ELR (cell line): ENCODE results near the gene RAPGEF2.
A peak's percentile ranks its signal among the peaks of the same experiment; 100 is the strongest.
"Not testable (repeated sequence)": the region's sequence is repeated elsewhere in the genome, so short reads cannot be mapped to it uniquely, and the experiment has no call there.

Experiments used
- DNase-seq: peaks from one replicate; pipeline ENCODE4 v3.0.0-alpha.2; 2015; ENCODE audit warnings: low read depth

Gene RAPGEF2

DNA sequence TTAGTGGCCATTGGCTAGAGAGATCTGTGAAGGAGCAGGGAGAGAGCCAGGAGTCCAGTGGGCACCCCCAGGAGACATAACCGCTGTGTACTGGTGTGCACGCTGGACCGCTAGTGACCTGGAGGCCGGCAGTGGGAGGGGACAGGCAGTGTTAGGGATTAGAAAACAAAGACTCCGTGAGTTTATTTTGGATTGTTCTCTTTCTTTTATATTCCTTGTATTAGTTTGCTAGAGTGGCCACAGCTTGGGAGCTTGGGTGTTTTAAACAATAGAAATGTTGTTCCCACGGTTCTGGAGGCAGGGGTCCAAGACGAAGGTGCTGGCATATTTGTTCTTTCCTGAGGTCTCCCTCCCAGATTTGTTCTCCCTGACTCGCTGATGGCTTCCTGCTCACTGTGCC, 266.4 kb downstream of the RAPGEF2 start:
- DNase-seq, result no peak

DNA sequence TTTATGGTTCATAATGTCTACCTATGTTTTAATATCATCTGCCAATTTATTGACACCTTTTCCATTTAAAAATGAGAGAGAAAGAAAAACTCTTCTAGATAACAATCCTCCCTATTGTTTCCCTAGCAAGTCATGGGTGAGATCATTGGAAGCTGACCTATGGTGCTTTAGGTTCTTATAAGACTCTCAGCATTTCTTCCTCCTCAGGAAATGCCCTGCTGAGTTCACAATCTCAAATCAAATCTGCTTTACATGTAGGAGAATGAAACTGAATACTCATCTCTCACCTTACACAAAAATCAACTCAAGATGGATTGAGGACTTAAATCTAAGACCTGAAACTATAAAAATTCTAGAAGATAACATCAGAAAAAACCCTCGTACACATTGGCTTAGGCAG, 267.4 kb downstream of the RAPGEF2 start:
- DNase-seq, result no peak

DNA sequence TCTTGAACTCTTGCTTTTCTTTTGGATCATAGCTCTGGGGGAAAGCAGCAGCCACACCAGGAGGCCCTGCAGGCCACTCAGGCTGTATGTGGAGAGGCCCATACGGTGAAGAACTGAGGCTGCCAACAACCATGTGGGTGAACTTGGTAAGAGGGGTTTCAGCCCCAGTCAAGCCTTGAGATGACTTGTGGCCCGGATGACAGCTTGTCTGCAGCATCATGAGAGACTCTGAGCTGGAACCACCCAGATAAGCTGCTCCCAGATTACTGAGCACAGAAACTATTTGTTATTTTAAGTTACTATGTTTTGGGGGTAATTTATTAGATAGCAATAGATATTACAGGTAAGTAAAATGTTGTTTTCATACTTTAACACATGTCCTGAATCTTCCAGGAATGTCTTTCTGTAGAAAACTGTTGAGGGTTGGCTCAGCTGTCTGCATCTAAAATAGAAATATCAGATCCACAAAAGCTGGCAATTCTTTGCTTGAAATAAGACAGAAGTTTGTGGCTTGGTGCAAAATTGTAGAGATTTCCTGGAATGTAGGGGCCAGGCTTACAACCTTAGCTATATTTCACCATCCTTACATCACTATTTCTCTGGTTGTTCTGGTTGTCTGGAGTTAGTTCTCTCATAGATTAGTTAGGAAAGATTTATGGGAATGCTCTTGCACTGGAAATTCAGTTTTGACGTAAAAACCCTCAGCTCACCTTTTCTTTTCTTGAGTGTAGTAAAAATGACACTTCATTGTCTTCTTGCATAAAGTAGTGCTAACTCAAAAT, 272.1 kb downstream of the RAPGEF2 start:
- DNase-seq, result no peak

DNA sequence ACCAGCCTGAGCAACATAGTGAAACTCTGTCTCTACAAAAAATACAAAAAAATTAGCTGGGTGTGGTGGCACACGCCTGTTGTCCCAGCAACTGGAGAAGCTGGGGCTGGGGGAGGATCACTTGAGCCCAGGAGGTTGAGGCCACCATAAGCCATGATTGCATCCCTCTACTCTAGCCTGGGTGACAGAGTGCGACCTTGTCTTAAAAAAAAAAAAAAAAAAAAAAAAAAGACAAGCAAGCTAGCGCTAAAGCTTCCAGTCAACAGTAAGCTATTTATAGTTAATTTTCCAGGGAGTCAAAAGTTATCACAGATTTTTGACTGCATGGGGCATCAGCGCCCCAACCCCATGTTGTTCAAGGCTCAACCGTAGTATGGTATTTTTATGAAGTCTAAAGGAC, 273.4 kb downstream of the RAPGEF2 start:
- no peak for DNase-seq

GRCh38 chr4:159378056-159378616, 275.3 kb downstream of the RAPGEF2 start:
- DNase-seq, result no peak

DNA sequence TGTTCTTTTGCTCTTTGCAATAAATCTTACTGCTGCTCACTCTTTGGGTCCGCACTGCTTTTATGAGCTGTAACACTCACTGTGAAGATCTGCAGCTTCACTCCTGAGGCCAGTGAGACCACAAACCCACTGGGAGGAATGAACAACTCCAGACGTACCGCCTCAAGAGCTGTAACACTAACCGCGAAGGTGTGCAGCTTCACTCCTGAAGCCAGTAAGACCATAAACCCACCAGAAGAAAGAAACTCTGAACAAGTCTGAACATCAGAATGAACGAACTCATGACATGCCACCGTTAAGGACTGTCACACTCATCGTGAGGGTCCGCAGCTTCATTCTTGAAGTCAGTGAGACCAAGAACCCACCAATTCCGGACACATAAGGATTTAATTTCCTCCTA, 276.2 kb downstream of the RAPGEF2 start:
- DNase-seq, result not testable (repeated sequence)

- DNase-seq, result no peak
Observed at GRCh38 chr4:159379836-159380235, 277.0 kb downstream of the RAPGEF2 start.

GRCh38 chr4:159382856-159383561, 280.1 kb downstream of the RAPGEF2 start:
- no peak for DNase-seq

- DNase-seq, result no peak
Observed at GRCh38 chr4:159383562-159383931, 280.7 kb downstream of the RAPGEF2 start.

DNA sequence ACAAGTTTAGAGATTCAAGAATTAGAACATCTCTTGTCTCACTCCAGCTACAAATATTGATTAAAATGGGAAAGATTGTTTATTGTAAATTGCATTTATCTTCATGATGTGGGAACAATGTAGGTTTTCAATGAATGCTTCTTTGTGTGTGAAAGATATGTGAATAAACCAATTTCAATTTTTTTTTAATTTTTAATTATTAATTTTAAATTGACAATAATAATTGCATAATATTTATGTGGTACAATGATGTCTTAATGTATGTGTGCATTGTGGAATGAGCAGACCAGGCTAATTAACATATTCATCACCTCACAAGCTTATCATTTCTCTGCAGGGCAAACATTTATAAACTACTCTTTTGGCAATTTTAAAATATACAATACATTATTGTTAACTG, 281.1 kb downstream of the RAPGEF2 start:
- no peak for DNase-seq

GRCh38 chr4:159384632-159385031, 281.8 kb downstream of the RAPGEF2 start:
- DNase-seq, result peak; percentile 42

GRCh38 chr4:159386620-159387019, 283.7 kb downstream of the RAPGEF2 start:
- DNase-seq, result no peak

GRCh38 chr4:159389756-159390155, 286.9 kb downstream of the RAPGEF2 start:
- no peak for DNase-seq

DNA sequence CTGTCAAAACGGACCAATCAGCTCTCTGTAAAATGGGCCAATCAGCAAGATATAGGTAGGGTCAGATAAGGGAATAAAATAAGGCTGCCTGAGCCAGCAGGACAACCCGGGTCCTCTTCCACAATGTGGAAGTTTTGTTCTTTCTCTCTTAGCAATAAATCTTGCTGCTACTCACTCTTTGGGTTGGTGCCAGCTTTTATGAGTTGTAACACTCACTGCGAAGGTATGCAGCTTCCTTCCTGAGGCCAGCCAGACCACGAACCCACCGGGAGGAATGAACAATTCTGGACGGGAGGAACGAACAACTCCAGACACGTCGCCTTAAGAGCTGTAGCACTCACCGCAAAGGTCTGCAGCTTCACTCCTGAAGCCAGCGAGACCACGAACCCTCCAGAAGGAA, 287.8 kb downstream of the RAPGEF2 start:
- peak; percentile 99 for DNase-seq

DNA sequence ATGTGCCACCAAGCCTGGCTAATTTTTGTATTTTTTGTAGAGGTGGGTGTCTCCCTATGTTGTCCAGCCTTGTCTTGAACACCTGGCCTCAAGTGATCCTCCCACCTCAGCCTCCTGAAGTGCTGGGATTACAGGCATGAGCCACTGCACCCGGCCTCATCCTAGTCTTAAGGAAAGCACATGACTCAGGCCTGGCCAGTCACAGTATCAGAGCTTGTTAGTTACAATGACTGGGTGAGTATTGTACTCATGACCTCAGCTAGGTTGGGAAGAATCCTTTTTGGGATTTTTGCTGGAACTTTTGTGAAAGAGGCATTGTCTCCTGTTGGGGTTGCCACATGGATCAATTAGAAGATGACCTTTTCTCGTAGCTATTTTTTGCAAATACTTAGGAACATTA, 292.8 kb downstream of the RAPGEF2 start:
- peak; percentile 65 for DNase-seq

GRCh38 chr4:159396151-159396550, 293.3 kb downstream of the RAPGEF2 start:
- no peak for DNase-seq

DNA sequence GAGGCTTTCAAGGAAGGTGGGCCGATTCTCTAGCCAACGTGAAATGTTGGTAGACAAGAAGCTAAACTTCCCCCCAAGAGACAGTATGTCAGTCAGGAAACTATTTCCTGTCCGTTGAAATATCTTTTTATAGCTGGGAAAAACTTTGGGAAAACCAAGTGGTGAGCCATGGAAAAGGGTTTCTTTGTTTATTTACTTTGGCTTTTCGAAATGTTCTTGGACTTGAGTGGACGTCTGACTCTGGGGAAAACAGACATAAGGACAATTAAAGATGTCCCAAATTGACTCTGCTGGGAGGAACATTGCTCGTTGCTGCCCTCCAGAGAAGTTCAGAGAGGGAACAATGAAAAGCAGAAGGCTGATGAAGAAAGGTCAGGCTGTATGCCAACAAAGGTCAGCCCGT, 295.4 kb downstream of the RAPGEF2 start:
- DNase-seq, result peak; percentile 53

DNA sequence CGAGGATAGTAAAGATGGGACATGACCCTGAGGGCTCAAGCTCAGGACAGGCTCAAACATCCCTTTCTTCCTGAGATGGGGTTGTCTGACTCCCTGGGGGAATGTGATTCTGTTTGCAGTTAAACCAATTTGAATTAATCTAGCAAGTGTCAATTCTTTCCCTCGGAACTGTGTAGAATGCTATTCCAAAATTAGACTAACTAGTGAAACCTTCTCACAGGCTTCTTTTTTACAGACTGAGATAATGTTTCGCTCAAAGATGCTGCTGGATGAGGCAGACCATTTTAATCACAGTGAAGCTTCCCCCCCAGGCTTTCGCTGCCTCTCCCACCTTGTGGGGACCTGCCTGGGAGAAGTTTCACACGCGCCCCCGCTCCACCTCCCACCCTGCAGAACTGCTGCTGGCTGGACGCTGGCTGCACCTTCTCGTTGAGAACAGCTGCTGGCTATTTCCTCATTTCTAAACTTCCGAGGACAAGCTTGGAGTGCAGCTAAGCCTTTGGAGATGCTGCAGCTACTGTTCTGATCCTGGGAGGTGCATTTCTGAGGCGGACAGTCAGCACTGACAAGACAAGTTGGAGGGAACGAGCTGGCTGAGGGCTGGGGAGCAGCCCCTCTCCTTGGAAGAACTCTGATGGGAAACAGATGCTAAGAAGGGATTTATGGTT, 297.8 kb downstream of the RAPGEF2 start:
- peak; percentile 34 for DNase-seq

DNA sequence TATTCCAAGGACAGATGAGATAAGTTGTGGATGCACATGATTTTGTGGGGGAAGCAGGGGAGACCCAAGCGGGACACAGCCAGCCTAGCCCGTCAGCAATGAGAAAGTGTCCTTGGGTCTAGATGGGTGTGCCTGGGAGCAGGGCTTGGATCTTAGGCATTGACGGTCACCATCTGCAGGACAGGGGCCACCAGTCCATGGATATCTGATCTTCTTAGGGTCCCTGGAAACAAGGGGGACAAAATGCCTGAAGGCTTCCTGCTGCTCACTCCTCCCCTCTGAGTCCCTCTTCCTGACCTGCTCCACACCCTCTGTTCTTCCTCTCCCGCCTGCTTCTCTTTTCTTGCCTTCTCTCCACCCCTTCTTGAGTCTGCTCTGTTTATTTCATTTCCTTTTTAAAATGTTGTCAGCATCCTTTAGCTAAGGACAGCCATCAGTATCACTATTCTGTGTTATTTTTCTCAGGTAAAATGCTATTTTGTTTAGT, 298.4 kb downstream of the RAPGEF2 start:
- DNase-seq, result peak; percentile 45

DNA sequence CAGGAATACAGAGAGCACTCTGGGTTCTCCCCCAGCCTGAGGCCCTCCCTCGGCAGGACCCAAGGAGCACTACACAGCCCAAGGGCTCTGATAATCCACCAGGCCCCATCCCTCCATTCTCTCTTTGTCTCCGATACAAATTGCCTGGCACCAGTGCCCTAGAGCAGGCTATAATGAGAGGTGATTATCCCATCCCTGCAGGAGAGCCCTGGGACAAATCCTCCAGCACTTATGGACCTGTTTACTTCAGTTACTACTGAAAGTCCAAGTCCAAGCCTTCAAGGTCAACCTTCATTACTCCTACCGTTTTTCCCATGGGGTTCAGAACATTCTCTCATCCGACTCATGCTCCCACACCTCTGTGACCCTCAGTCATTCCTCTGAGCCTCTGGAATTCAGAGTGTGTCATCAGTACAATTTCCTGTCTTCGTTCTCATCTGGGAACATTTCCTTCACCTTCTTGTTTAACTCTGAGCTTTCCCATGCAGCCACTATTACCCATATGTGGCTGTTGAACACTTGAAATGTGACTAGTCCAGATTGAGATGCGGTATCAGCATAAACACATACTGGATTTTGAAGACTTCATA, 299.0 kb downstream of the RAPGEF2 start:
- DNase-seq, result peak; percentile 97
